AG10803 (cell line): ENCODE data around the gene MTAP.

Experiments used
- DNase-seq: peaks from one replicate; pipeline ENCODE4 v3.0.0; 2010; ENCODE audit warnings: low read depth
- H3K4me3 ChIP-seq: 2 replicates; pipeline ENCODE4 v1.5.1; 2011; ENCODE audit warnings: mild to moderate bottlenecking, low read length, control low read depth
- TF ChIP-seq, protein P1 (sequence below): conservative IDR thresholded peaks from 2 replicates; pipeline ENCODE4 v1.5.1; 2011; ENCODE audit warnings: mild to moderate bottlenecking, low read length, control low read depth, inconsistent platforms

Gene MTAP

GRCh38 chr9:21840647-21841046 lies 38.2 kb downstream of the MTAP start:
- TF ChIP-seq, protein P1, sequence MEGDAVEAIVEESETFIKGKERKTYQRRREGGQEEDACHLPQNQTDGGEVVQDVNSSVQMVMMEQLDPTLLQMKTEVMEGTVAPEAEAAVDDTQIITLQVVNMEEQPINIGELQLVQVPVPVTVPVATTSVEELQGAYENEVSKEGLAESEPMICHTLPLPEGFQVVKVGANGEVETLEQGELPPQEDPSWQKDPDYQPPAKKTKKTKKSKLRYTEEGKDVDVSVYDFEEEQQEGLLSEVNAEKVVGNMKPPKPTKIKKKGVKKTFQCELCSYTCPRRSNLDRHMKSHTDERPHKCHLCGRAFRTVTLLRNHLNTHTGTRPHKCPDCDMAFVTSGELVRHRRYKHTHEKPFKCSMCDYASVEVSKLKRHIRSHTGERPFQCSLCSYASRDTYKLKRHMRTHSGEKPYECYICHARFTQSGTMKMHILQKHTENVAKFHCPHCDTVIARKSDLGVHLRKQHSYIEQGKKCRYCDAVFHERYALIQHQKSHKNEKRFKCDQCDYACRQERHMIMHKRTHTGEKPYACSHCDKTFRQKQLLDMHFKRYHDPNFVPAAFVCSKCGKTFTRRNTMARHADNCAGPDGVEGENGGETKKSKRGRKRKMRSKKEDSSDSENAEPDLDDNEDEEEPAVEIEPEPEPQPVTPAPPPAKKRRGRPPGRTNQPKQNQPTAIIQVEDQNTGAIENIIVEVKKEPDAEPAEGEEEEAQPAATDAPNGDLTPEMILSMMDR, result no peak
- H3K4me3 ChIP-seq, result no peak overlapping the region
- no peak for DNase-seq

DNA sequence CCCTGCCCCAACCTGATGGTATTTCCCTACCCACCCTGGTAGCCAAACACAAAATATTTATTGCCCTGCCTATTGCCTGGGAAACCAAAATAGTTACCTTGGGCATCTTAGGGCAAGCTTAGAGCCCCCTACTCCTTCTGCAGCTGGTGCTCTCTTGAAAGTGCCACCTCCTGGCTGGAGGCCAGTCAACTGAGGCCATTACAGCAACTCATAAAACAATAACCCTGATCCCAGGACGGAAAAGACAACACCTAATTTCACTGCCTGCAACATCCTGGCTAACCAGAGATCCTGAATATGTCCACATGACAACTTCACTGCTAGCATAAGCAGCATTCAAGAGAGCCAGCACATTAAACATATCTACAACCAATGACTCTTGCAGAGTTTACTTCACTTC lies 38.7 kb downstream of the MTAP start:
- no peak for DNase-seq
- no peak overlapping the region for H3K4me3 ChIP-seq
- TF ChIP-seq, protein P1, result no peak

DNA sequence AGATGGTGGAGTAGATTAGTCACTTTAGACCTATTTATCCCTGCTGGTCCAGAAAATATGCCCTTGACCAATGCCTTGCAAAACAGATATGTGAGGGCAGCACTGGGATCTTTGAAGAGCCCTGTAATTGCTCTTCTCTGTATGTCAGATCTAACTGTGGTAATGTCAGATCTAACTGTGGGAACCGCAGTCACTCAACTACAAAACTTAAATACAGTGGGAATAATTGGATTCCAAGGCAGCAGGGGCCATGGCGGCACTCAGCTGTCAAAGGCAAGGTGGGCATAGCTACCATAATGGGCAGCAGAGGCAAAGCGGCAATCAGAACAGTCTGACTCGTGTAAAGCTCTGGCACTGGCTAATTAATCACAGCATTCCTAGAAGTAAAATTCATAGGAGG lies 46.2 kb downstream of the MTAP start:
- no peak for DNase-seq
- H3K4me3 ChIP-seq, result no peak overlapping the region
- TF ChIP-seq, protein P1, result no peak

DNA sequence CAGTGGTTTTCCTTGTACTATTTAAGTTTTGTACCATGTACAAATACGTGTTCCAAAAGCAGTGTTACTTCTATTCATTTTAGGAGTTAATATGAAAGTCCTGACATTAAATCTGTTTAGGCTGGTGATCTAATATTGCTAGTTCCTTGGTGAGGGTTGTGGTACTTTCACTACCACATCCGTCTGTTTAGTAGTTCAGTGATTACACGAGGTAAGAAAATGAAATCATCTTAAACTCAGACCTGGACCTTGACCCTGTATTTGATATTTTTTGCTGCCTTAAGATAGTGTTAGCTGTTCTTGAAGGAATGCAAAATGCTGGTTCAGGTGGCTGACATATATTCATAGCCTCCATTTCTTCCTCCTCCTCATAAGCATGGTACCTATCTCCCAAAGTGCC lies 50.3 kb downstream of the MTAP start:
- no peak for DNase-seq

DNA sequence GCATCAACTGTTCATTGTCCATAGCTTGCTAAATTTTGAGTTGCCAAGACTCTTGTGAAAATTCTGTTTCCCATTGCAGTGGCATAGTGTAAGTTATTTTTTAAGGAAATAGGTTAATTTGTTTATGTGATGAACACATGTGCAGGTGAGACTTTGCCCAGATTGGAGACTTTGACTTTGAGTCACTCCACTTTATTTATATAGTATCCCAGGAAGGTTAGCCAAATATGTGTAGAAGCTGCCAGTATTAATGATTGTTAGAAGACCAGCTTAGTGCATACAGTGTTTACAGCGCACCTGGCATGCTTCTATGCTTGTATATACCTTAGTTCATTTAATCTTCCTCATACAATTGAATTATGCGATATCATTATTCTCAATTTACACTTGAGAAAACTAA lies 51.0 kb downstream of the MTAP start:
- TF ChIP-seq, protein P1, result no peak
- H3K4me3 ChIP-seq, result no peak overlapping the region
- no peak for DNase-seq

More for the DNA sequence above, 50.3 kb downstream of the MTAP start:
- H3K4me3 ChIP-seq, result no peak overlapping the region
- TF ChIP-seq, protein P1, result no peak

GRCh38 chr9:21854119-21854518 lies 51.7 kb downstream of the MTAP start:
- H3K4me3 ChIP-seq, result no peak overlapping the region
- TF ChIP-seq, protein P1, result no peak
- DNase-seq, result no peak

DNA sequence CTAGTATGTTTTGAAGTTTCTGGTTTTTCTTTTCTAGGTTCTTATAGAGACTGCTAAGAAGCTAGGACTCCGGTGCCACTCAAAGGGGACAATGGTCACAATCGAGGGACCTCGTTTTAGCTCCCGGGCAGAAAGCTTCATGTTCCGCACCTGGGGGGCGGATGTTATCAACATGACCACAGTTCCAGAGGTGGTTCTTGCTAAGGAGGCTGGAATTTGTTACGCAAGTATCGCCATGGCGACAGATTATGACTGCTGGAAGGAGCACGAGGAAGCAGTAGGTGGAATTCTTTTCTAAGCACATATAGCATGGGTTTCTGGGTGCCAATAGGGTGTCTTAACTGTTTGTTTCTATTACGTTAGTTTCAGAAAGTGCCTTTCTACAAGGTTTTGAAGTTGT lies 52.2 kb downstream of the MTAP start:
- H3K4me3 ChIP-seq, result no peak overlapping the region
- TF ChIP-seq, protein P1, result no peak
- DNase-seq, result peak; percentile 55
